ENCODE results near the gene EFEMP2.

DNA sequence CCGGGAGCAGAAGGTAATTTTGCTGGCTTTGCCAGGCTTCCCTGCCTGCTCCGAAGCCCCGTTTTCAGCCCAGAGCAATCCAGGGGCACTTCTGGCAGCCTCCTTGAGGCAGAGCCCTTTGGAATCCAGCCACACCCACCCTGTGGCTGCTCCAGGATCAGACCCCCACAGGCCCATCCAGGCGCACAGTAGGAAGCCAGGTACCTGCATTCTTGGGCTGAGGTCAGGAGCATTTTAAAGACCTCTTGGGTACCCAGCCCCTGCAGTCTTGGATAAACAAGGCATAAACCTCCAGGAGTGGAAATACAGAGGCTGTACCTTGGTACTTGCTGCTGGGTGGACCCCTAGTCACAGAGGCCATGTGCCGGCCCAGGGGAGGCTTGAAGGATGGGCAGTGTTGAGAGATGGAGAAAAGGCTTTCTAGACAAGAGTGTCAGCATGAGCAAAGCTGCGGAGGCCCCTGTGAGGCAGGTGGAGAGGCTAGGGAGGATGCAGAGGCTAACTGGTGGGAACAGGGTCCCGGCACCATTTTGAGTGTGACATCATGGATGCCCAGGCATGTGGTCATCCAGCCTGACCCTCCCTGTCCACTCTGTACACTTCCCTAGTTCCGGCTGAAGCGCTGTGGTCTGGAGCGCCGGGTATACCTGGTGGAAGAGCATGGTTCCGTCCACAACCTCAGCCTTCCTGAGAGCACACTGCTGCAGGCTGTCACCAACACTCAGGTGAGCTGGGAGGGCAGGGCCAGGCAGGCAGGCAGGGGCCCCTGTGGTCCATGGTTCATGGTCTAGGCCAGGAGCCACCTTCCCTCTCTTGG is 8.5 kb downstream of the EFEMP2 start:
- TF ChIP-seq, protein P1, sequence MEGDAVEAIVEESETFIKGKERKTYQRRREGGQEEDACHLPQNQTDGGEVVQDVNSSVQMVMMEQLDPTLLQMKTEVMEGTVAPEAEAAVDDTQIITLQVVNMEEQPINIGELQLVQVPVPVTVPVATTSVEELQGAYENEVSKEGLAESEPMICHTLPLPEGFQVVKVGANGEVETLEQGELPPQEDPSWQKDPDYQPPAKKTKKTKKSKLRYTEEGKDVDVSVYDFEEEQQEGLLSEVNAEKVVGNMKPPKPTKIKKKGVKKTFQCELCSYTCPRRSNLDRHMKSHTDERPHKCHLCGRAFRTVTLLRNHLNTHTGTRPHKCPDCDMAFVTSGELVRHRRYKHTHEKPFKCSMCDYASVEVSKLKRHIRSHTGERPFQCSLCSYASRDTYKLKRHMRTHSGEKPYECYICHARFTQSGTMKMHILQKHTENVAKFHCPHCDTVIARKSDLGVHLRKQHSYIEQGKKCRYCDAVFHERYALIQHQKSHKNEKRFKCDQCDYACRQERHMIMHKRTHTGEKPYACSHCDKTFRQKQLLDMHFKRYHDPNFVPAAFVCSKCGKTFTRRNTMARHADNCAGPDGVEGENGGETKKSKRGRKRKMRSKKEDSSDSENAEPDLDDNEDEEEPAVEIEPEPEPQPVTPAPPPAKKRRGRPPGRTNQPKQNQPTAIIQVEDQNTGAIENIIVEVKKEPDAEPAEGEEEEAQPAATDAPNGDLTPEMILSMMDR (IDR thresholded peaks at IDR 0.05; ENCODE audit: insufficient read depth, low read length, poor library complexity, severe bottlenecking): no peak
- TF ChIP-seq EZH2phosphoT487 (conservative IDR thresholded peaks at IDR 0.05; ENCODE audit: low read length): no peak
